Effector memory CD8-positive, alpha-beta T cell (primary cell): Measurements from ENCODE around the gene TYRP1.

ENCODE experiments used
- ATAC-seq: fragments of 150-1000 bp; cut with Tn5 transposase; replicated peaks from 2 replicates; pipeline ENCODE4 v1.10.0; 2021; ENCODE audit warnings: mild to moderate bottlenecking, moderate library complexity
- DNase-seq, 3 experiments: peaks; one replicate each; pipeline ENCODE4 v3.0.0; 2021
- H3K27ac Mint-ChIP-seq, 2 donors: one replicate each; pipeline ENCODE4 v1.8.0; 2022; ENCODE audit warnings: mild to moderate bottlenecking in 2 of 2, mixed read lengths in 2 of 2, moderate library complexity in 2 of 2
- H3K27me3 Mint-ChIP-seq, 2 donors: one replicate each; pipeline ENCODE4 v1.8.0; 2022; ENCODE audit warnings: mixed read lengths in 2 of 2
- H3K36me3 Mint-ChIP-seq: one replicate; pipeline ENCODE4 v1.8.0; 2022; ENCODE audit warnings: mild to moderate bottlenecking, moderate library complexity, mixed read lengths; ENCODE audit not compliant: insufficient read depth
- H3K4me1 Mint-ChIP-seq, 2 donors: one replicate each; pipeline ENCODE4 v1.8.0; 2022; ENCODE audit warnings: low read depth in 2 of 2, mixed read lengths in 2 of 2
- H3K4me3 Mint-ChIP-seq, 2 donors: one replicate each; pipeline ENCODE4 v1.8.0; 2022; ENCODE audit warnings: mild to moderate bottlenecking in 2 of 2, mixed read lengths in 2 of 2, moderate library complexity in 2 of 2
- H3K9me3 Mint-ChIP-seq, 2 donors: one replicate each; pipeline ENCODE4 v1.8.0; 2022; ENCODE audit warnings: mixed read lengths in 2 of 2

Gene TYRP1

DNA sequence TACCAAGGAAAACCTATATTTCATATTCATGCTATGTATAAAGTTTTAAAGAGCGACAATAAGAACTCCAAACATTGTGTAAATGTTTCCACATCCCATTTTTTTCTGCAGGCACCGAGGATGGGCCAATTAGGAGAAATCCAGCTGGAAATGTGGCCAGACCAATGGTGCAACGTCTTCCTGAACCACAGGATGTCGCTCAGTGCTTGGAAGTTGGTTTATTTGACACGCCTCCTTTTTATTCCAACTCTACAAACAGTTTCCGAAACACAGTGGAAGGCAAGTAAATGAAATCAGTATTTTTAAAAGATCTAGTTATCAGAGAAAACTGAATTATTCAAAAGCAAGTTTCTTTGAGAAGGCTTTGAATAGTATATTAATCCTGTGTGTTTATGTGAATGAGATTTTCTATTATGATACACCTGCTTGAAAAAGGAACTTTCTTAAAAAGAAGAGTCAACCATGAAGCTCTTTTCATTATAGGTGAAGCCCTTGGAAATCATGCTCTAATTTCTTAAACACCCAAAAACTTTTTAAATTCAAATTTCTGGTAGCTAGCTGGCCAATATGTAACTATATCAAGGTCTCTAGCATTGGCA lies 9.1 kb downstream of the TYRP1 start:
- ATAC-seq (no peak), DNase-seq (no peak)
- peaks cover 10 to 11% of the 10 kb centered on the region in 2 donors for H3K9me3 Mint-ChIP-seq
- H3K27me3 Mint-ChIP-seq = no peaks in the 10 kb centered on the region
- H3K27ac Mint-ChIP-seq = no peak overlapping the region
- no peak overlapping the region for H3K4me3 Mint-ChIP-seq
- H3K36me3 Mint-ChIP-seq = no peaks in the 10 kb centered on the region
- no peaks in the 10 kb centered on the region for H3K4me1 Mint-ChIP-seq

DNA sequence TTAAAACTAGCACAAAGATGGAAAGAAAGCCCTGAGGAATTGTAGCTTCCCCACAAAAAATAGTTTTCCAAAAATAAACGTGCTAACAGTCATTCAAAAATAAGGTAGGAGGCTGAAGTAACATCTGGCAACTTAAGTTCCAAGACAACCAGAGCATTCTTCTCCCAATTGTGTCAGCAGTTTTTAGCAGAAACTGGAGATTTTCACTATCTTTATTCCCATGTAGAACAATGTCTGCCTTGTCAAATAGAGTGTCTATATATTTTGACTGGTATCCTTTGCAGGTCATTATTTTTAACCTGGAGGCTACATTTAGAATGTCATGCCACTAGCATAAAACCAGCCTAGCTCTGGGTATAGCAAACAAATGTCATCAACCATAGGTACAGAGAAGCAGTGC lies 10.8 kb downstream of the TYRP1 start:
- no peak overlapping the region for H3K4me3 Mint-ChIP-seq
- no peaks in the 10 kb centered on the region for H3K36me3 Mint-ChIP-seq
- H3K27ac Mint-ChIP-seq = no peak overlapping the region
- H3K27me3 Mint-ChIP-seq = no peaks in the 10 kb centered on the region
- no peak for ATAC-seq
- H3K4me1 Mint-ChIP-seq = no peaks in the 10 kb centered on the region
- peaks cover 11 to 16% of the 10 kb centered on the region in 2 donors for H3K9me3 Mint-ChIP-seq
- no peak for DNase-seq

DNA sequence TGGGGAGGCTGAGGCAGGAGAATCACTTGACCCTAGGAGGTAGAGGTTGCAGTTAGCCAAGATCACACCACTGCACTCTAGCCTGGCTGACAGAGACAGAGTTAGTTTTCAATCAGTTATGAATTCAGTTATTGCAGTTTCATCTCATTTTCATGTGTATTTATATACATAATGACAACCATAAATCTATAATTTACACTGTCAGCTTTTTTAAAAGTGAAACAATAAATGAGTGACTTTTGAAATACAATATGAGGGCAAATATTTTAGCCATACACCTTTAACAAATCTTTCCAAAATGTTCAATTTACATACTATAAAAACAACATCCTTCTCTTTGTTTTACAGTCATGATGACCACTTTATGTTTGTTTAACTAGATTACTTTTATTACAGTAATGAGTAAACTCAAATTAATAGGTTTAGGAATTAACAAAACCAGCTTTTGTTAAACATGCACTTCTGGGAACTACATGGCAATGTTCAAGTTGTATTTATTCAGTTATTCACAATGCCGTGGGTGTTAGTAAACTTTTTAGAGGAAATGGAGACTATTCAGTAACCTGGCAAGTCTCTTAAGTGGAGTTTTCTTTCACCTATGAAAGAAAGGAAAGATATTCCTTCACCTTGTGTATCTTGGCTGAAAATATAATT lies 12.7 kb downstream of the TYRP1 start:
- Mint-ChIP-seq H3K27me3 (no peaks in the 10 kb centered on the region), H3K4me3 (no peak overlapping the region), H3K27ac (no peak overlapping the region), H3K4me1 (no peaks in the 10 kb centered on the region), H3K36me3 (no peaks in the 10 kb centered on the region), H3K9me3 (peaks cover 12 to 16% of the 10 kb centered on the region in 2 donors)
- no peak for DNase-seq
- ATAC-seq = no peak

DNA sequence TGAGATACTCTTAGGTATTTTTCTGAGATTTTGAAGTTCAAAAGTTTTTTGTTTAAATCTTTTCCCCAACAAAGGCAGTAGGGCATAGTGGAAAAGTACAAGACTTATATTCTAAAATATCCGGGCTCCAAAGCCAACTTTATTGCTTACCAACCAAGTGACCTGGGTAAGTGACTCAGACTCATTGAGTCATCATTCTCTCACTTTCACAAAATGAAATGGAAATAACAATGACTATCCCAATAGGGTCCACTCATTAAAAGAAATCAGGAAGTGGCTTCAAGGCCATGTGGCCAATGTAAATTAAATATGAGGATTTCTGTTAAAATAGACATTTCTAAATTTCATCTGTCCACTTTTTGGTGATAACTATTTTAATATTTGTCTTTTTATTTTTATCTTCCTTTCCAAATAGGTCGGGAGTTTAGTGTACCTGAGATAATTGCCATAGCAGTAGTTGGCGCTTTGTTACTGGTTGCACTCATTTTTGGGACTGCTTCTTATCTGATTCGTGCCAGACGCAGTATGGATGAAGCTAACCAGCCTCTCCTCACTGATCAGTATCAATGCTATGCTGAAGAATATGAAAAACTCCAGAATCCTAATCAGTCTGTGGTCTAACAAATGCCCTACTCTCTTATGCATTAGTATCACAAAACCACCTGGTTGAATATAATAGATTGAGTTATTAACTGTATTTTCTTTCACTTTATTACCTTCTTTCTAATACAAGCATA lies 15.5 kb downstream of the TYRP1 start:
- H3K27ac Mint-ChIP-seq = no peak overlapping the region
- H3K36me3 Mint-ChIP-seq = no peaks in the 10 kb centered on the region
- no peak overlapping the region for H3K4me3 Mint-ChIP-seq
- H3K9me3 Mint-ChIP-seq = peaks cover 13% of the 10 kb centered on the region in 2 donors
- no peaks in the 10 kb centered on the region for H3K4me1 Mint-ChIP-seq
- no peaks in the 10 kb centered on the region for H3K27me3 Mint-ChIP-seq
- no peak for DNase-seq
- ATAC-seq = no peak

DNA sequence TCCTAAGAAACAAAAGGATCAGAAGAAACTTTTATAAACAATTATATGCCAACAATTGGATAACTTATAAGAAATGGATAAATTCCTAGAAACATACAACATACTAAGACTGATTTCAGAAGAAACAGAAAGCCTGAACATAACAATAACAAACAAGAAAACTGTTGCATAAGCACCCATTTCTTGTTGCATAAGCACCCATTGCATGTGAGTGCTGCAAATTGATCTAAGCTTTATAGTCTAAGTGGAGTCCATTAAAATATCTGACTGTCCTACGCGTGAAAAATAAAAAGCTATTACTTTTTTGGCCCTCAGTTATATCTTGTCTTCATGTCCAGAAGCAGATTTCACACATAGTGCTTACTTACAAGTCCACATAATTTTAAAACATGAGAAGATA lies 19.3 kb downstream of the TYRP1 start:
- Mint-ChIP-seq H3K4me1 (no peaks in the 10 kb centered on the region), H3K36me3 (no peaks in the 10 kb centered on the region), H3K9me3 (peaks cover 11 to 21% of the 10 kb centered on the region in 2 donors), H3K27ac (no peak overlapping the region), H3K4me3 (no peak overlapping the region), H3K27me3 (no peaks in the 10 kb centered on the region)
- no peak for DNase-seq
- ATAC-seq = no peak

DNA sequence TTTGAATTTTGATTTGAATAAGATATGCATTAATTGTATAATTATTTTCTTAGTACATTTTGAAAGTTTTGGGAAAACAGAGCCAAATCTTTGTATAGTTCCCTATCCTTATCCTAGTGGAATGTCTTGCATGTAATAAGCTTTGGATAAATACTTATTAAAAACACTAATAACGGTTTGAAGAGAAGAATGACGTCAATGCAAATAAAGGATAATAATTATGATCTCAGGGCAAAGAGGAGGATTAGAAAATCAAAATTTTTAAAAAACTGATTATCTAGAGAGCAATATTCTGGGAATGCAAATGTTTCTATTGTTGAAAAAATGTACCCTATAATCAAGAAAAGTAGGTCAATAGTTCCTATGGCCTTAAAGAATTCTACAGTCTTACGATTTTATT lies 22.1 kb downstream of the TYRP1 start:
- Mint-ChIP-seq H3K4me1 (no peaks in the 10 kb centered on the region), H3K27ac (no peak overlapping the region), H3K4me3 (no peak overlapping the region), H3K9me3 (peaks cover 8 to 21% of the 10 kb centered on the region in 2 donors), H3K27me3 (no peaks in the 10 kb centered on the region), H3K36me3 (no peaks in the 10 kb centered on the region)
- DNase-seq = no peak
- no peak for ATAC-seq

DNA sequence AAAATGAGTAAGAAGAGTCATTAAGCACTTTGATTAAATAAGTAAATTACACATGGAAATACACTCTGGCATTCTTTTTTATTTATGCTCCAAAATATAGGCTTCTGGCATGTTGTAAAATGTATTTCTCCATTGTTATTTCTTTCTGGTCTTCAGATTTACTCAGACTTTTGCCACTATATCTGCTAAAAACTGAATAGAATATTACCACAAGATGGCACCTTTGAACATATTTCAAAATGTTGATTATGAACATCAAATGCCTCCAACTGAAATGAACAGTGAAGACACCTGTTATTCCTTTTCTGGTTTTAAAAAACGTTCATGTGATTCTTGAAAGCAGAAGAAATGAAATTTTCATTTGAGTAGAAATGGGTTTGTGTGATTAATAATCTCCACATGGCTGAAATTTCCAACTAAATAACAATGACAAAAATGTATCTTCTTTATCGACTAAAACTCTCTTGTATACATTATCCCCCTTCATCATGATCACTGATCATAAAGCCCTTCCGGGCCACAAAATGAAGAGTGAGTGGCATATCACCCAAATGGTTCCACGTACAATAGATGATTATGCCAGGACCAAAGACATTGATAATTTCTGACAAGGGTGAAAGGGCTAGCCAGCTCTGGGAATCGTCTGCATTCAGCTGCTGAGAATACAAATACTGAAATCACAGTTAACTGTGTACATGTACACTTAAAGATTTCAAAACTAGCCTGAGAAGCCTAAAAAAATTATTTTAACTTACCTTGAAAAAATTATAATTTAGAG lies 23.8 kb downstream of the TYRP1 start:
- Mint-ChIP-seq H3K4me3 (no peak overlapping the region), H3K27ac (no peak overlapping the region), H3K4me1 (no peaks in the 10 kb centered on the region), H3K27me3 (no peaks in the 10 kb centered on the region), H3K9me3 (peaks cover 8 to 9% of the 10 kb centered on the region in 2 donors), H3K36me3 (no peaks in the 10 kb centered on the region)
- DNase-seq (no peak), ATAC-seq (no peak)

DNA sequence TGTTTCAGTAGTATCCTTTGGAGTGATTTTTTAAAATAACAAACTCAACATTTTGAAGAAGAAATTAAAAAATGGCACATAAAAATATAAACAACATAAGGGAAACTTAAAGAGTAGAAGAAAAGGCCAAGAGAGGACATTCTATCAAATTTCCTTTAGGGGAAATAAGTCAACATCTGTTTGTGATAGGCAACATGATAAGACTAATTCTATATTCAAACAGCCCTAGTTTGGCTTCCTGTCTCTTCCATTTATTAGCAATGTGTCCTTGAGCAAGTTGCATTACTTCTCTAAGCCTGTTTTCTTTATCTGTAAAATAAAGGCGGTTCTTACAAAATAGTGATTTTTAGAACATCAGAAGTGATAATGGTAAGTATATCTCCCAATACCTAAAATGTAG lies 24.7 kb downstream of the TYRP1 start:
- H3K27me3 Mint-ChIP-seq = no peaks in the 10 kb centered on the region
- no peak overlapping the region for H3K4me3 Mint-ChIP-seq
- H3K9me3 Mint-ChIP-seq = peaks cover 7 to 15% of the 10 kb centered on the region in 2 donors
- no peak overlapping the region for H3K27ac Mint-ChIP-seq
- H3K36me3 Mint-ChIP-seq = no peaks in the 10 kb centered on the region
- DNase-seq (no peak), ATAC-seq (no peak)
- no peaks in the 10 kb centered on the region for H3K4me1 Mint-ChIP-seq

DNA sequence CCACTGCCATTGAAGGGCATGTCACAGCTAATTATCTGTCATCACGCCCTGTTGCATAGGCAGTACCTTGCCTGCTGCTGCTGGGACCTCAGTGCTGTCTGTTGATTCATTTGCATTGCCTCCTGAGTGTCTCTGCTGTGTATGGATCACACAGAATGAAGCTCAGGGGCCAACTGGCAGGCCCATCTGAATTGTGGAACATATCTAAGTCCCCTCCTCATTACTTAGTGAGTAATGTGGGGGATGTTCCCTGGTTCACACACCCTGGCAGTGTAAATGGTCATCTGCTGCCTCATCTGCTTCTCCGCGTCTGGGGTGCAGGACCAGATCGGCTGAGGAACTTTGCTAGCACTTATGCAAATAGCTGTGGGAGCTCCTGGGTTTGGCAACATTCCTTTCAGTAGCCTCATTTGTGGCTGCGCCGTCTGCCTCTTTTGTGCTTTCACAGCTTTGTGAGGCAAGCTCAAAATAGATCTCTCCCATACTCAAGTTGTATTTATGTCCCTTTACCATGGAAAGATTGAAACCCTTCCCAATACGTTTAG lies 25.4 kb downstream of the TYRP1 start:
- no peaks in the 10 kb centered on the region for H3K36me3 Mint-ChIP-seq
- H3K27me3 Mint-ChIP-seq = no peaks in the 10 kb centered on the region
- no peak overlapping the region for H3K4me3 Mint-ChIP-seq
- no peak overlapping the region for H3K27ac Mint-ChIP-seq
- H3K4me1 Mint-ChIP-seq = no peaks in the 10 kb centered on the region
- ATAC-seq = no peak
- DNase-seq = no peak
- peaks cover 13 to 22% of the 10 kb centered on the region in 2 donors for H3K9me3 Mint-ChIP-seq

DNA sequence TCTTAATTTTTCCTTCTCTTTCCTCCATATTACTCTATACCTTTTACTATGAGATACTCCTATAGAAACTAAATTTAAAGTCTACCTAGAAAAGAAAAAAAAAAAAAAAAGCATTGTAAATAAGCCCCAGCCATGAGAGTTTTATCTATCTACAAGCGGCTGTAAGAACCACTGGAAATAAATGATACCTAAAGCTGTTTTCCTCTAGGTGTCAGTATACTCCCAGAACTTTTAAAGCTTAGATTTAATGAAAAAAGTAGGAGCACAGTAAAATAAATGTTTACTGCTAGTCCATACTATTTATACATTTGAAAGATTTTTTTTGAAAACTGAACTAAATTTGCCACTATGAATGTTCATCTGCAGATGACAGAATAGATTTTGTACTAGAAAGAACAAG lies 26.2 kb downstream of the TYRP1 start:
- H3K36me3 Mint-ChIP-seq = no peaks in the 10 kb centered on the region
- no peak for ATAC-seq

DNA sequence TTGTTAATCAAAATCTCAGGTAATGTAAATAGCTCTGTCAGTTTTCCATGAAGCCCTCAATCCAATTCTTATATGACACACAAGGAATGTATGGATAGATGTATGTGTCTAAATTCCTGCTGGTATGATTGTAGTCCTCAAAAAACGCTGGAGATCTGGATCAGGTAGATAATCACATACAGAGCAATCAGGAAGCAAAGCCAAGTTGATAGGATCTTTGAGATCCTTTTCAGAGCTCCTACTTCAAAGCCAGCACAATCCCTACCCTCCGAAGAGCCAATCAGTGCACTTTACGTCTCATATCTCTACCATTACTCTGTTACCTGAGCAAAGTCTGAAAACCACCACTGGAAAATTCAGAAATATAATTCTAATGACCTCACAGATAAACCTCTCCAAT lies 27.4 kb downstream of the TYRP1 start:
- Mint-ChIP-seq H3K36me3 (no peaks in the 10 kb centered on the region), H3K4me1 (no peaks in the 10 kb centered on the region), H3K4me3 (no peak overlapping the region), H3K9me3 (peaks cover 13 to 16% of the 10 kb centered on the region in 2 donors), H3K27me3 (no peaks in the 10 kb centered on the region), H3K27ac (no peak overlapping the region)
- no peak for DNase-seq
- no peak for ATAC-seq

More for the DNA sequence above, 26.2 kb downstream of the TYRP1 start:
- Mint-ChIP-seq H3K27ac (no peak overlapping the region), H3K9me3 (peaks cover 13 to 24% of the 10 kb centered on the region in 2 donors), H3K4me3 (no peak overlapping the region), H3K4me1 (no peaks in the 10 kb centered on the region), H3K27me3 (no peaks in the 10 kb centered on the region)
- no peak for DNase-seq

DNA sequence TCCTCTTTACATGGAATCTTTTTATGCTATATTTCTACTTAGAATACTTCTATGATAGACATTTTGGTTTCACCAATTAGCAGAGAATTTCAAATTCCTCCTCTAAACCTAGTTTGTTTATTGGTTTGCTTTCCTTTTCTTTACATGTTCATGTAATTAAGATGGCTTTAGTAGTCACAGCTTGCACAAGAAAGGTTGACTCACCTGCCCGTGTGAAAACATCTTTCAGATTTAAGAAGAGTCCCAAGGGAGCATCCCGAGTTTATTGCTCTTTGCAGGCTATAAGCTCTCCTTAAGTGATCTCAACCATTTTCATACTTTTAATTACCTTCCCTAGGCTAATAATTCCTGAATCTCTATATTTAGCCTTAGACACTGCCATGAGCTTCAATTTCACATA lies 28.9 kb downstream of the TYRP1 start:
- ATAC-seq (no peak), DNase-seq (no peak)
- Mint-ChIP-seq H3K4me1 (no peaks in the 10 kb centered on the region), H3K27me3 (no peaks in the 10 kb centered on the region), H3K36me3 (no peaks in the 10 kb centered on the region), H3K27ac (no peak overlapping the region), H3K4me3 (no peak overlapping the region), H3K9me3 (peaks cover 13 to 16% of the 10 kb centered on the region in 2 donors)

DNA sequence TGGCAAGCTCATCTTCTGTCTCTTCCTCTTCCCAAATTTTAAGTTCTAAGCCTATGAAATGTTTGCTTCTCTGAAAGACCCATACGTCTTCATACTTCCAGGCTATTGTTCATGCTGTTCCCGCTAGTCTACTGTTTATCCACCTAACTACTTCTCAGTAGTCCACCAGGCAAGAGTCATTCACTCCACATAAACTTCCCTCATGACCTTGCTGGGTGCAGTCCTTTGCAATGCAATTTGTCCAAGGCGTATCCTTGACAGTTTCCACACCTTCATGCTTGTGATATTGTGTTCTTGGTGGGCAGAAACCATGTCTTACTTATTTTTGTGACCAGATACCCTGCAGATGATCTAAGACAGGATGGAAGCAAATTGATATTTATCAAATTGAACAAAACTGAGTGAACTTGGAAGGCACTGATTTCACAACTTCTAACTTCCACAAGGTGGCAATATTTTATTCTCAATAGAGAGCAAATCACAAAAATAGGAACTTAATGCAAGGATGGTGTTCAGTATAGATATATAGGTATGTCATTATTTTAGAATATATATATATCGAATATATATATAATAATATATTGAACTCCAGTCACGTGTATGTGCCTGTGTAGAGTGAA lies 30.3 kb downstream of the TYRP1 start:
- H3K36me3 Mint-ChIP-seq = no peaks in the 10 kb centered on the region
- ATAC-seq (no peak), DNase-seq (no peak)
- no peaks in the 10 kb centered on the region for H3K27me3 Mint-ChIP-seq
- H3K4me1 Mint-ChIP-seq = no peaks in the 10 kb centered on the region
- H3K27ac Mint-ChIP-seq = no peak overlapping the region
- H3K9me3 Mint-ChIP-seq = peaks cover 14 to 16% of the 10 kb centered on the region in 2 donors
- H3K4me3 Mint-ChIP-seq = no peak overlapping the region
